Adipocyte (in vitro differentiated cells): ENCODE measurements around the gene CAMTA1.
A peak's percentile ranks its signal among the peaks of the same experiment; 100 is the strongest.
"Not testable (repeated sequence)": the region's sequence is repeated elsewhere in the genome, so short reads cannot be mapped to it uniquely, and the experiment has no call there.

Experiments
- DNase-seq: peaks from one replicate; pipeline ENCODE4 v3.0.0-alpha.2; 2015; ENCODE audit warnings: low read depth
- H3K27me3 ChIP-seq: replicated peaks from 2 replicates; pipeline ENCODE4 v1.7.0; 2013; ENCODE audit warnings: mild to moderate bottlenecking, low read length, moderate library complexity; ENCODE audit not compliant: control insufficient read depth, insufficient read depth
- H3K36me3 ChIP-seq: 2 replicates; pipeline ENCODE4 v1.7.0; 2013; ENCODE audit warnings: low read length, mild to moderate bottlenecking, moderate library complexity; ENCODE audit not compliant: control insufficient read depth, insufficient read depth, severe bottlenecking
- H3K4me1 ChIP-seq: 2 replicates; pipeline ENCODE4 v1.7.0; 2013; ENCODE audit warnings: mild to moderate bottlenecking, low read length, moderate library complexity; ENCODE audit not compliant: control insufficient read depth, insufficient read depth
- H3K4me3 ChIP-seq: 2 replicates; pipeline ENCODE4 v1.7.0; 2013; ENCODE audit warnings: mild to moderate bottlenecking, low read length, moderate library complexity
- H3K9ac ChIP-seq: 2 replicates; pipeline ENCODE4 v1.7.0; 2013; ENCODE audit warnings: mild to moderate bottlenecking, low read length, moderate library complexity
- H3K9me3 ChIP-seq: 2 replicates; pipeline ENCODE4 v1.7.0; 2013; ENCODE audit warnings: mild to moderate bottlenecking, low read length, moderate library complexity; ENCODE audit not compliant: control insufficient read depth

Gene CAMTA1

GRCh38 chr1:6785318-6785727 lies at the start of gene CAMTA1:
CAMTA1 (plus strand) TSS chr1:6785454; CDS start chr1:6785531, 77 bp downstream.
- peak within 1 kb of the TSS; percentile 95 for H3K9ac ChIP-seq
- H3K4me1 ChIP-seq = peaks cover 11% of the 10 kb centered on the region
- no peaks in the 10 kb centered on the region for H3K27me3 ChIP-seq
- DNase-seq = no peak
- H3K9me3 ChIP-seq = no peaks in the 10 kb centered on the region
- peak within 1 kb of the TSS; percentile 93 for H3K4me3 ChIP-seq
- H3K36me3 ChIP-seq = no peaks in the 10 kb centered on the region

- DNase-seq = no peak
- peaks cover 3% of the 10 kb centered on the region for H3K9me3 ChIP-seq
- H3K4me3 ChIP-seq = no peak overlapping the region
- H3K9ac ChIP-seq = no peak overlapping the region
- H3K4me1 ChIP-seq = peaks cover 15% of the 10 kb centered on the region
- no peaks in the 10 kb centered on the region for H3K27me3 ChIP-seq
- no peaks in the 10 kb centered on the region for H3K36me3 ChIP-seq
Measured at GRCh38 chr1:6738987-6739676, 46.1 kb upstream of the CAMTA1 start.

GRCh38 chr1:6742676-6743188 lies 42.5 kb upstream of the CAMTA1 start:
- H3K4me1 ChIP-seq = peaks cover 12% of the 10 kb centered on the region
- not testable (repeated sequence) for H3K27me3 ChIP-seq, H3K9me3 ChIP-seq, DNase-seq, H3K4me3 ChIP-seq, H3K36me3 ChIP-seq
- peak overlapping the region; percentile 69 for H3K9ac ChIP-seq

GRCh38 chr1:6743189-6744101 lies 41.8 kb upstream of the CAMTA1 start:
- Histone ChIP-seq H3K9me3 (peaks cover 3% of the 10 kb centered on the region), H3K4me1 (peaks cover 12% of the 10 kb centered on the region), H3K4me3 (peak overlapping the region; percentile 3), H3K36me3 (no peaks in the 10 kb centered on the region), H3K9ac (peak overlapping the region; percentile 69), H3K27me3 (no peaks in the 10 kb centered on the region)
- peak; percentile 75 for DNase-seq

- peaks cover 12% of the 10 kb centered on the region for H3K4me1 ChIP-seq
- no peak for DNase-seq
- H3K9ac ChIP-seq = no peak overlapping the region
- H3K36me3 ChIP-seq = no peaks in the 10 kb centered on the region
- H3K4me3 ChIP-seq = no peak overlapping the region
- no peaks in the 10 kb centered on the region for H3K27me3 ChIP-seq
- peaks cover 3% of the 10 kb centered on the region for H3K9me3 ChIP-seq
Measured at GRCh38 chr1:6745073-6745472, 40.2 kb upstream of the CAMTA1 start.

- no peaks in the 10 kb centered on the region for H3K36me3 ChIP-seq
- no peak for DNase-seq
- no peak overlapping the region for H3K9ac ChIP-seq
- no peaks in the 10 kb centered on the region for H3K27me3 ChIP-seq
- no peak overlapping the region for H3K4me3 ChIP-seq
- peaks cover 12% of the 10 kb centered on the region for H3K4me1 ChIP-seq
- no peaks in the 10 kb centered on the region for H3K9me3 ChIP-seq
Measured at GRCh38 chr1:6747674-6748073, 37.6 kb upstream of the CAMTA1 start.

GRCh38 chr1:6750490-6750889 lies 34.8 kb upstream of the CAMTA1 start:
- Histone ChIP-seq H3K4me1 (no peaks in the 10 kb centered on the region), H3K4me3 (no peak overlapping the region), H3K9me3 (no peaks in the 10 kb centered on the region), H3K36me3 (no peaks in the 10 kb centered on the region), H3K27me3 (no peaks in the 10 kb centered on the region), H3K9ac (no peak overlapping the region)
- DNase-seq = no peak

- Histone ChIP-seq H3K4me3 (no peak overlapping the region), H3K9me3 (no peaks in the 10 kb centered on the region), H3K9ac (no peak overlapping the region), H3K4me1 (peaks cover 4% of the 10 kb centered on the region), H3K27me3 (no peaks in the 10 kb centered on the region), H3K36me3 (no peaks in the 10 kb centered on the region)
- no peak for DNase-seq
Measured at GRCh38 chr1:6753320-6754140, 31.7 kb upstream of the CAMTA1 start.

GRCh38 chr1:6756457-6756856 lies 28.8 kb upstream of the CAMTA1 start:
- Histone ChIP-seq H3K4me3 (no peak overlapping the region), H3K27me3 (no peaks in the 10 kb centered on the region), H3K36me3 (no peaks in the 10 kb centered on the region), H3K9me3 (no peaks in the 10 kb centered on the region), H3K4me1 (peaks cover 4% of the 10 kb centered on the region), H3K9ac (no peak overlapping the region)
- DNase-seq = no peak

GRCh38 chr1:6757719-6758435 lies 27.4 kb upstream of the CAMTA1 start:
- H3K36me3 ChIP-seq = no peaks in the 10 kb centered on the region
- no peak overlapping the region for H3K9ac ChIP-seq
- no peaks in the 10 kb centered on the region for H3K9me3 ChIP-seq
- no peaks in the 10 kb centered on the region for H3K27me3 ChIP-seq
- DNase-seq = no peak
- H3K4me1 ChIP-seq = peaks cover 4% of the 10 kb centered on the region
- H3K4me3 ChIP-seq = peak overlapping the region; percentile 67
